ENCODE results near the gene RPL7L1. TPM values are rescaled to one million over a fixed set of nuclear protein-coding genes. Genes with fewer than 3 reads are reported as not detected.

RPL7L1 gene
- total RNA-seq = 10 to 100 TPM; 74.1 to 77.9 TPM

- H3K4me3 Mint-ChIP-seq = peak within 1 kb of the TSS; percentile 100
- peak; percentile 90 for DNase-seq
- peaks cover 27% of the 10 kb centered on the region for H3K36me3 Mint-ChIP-seq (ENCODE audit: low read depth)
- peak; percentile 96 for ATAC-seq
- peak within 1 kb of the TSS; percentile 100 for H3K27ac Mint-ChIP-seq
- POLR2A ChIA-PET = interaction anchor here (0.8 to 3.8 kb wide), 16 partner anchors 11 to 427 kb away, joined by 3 to 48 read pairs (median 4); partner anchors contain the start of genes BICRAL, CNPY3, CUL7 and PEX6
- CTCF ChIA-PET = interaction anchor here (0.7 to 6.5 kb wide), 15 partner anchors 10 to 310 kb away, joined by 3 to 69 read pairs (median 4); partner anchors contain the start of gene TBCC
- H3K9me3 Mint-ChIP-seq (ENCODE audit: insufficient read depth) = no peaks in the 10 kb centered on the region
- H3K4me1 Mint-ChIP-seq (ENCODE audit: low read depth) = peaks cover 25% of the 10 kb centered on the region
- H3K27me3 Mint-ChIP-seq (ENCODE audit: low read depth) = no peaks in the 10 kb centered on the region
Observed at GRCh38 chr6:42879372-42880239, at the start of gene RPL7L1. Gene RPL7L1 (plus strand): TSS chr6:42879616. CDS start chr6:42879911, 295 bp downstream.

DNA sequence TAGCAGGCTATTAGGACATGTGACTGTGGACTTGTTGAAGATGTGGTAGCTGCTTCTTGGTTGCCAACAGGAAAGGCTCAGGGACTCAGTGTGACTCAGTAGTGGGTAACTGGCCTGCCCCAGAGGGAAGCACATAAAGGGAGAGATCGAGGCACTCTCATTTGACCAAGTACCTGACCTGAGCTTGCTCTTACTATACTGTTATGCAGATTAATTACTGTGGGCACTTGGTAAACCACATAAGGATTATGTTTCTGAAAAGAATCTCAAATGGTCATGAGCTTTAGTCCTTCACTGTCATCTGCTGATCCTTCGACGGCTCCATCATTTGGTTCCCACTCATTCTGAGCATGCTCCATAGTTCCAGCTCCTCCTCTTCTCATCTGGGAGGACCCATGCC lies 48.2 kb upstream of the RPL7L1 start:
- H3K36me3 Mint-ChIP-seq (ENCODE audit: low read depth) = peaks cover 33% of the 10 kb centered on the region
- H3K4me1 Mint-ChIP-seq (ENCODE audit: low read depth) = no peaks in the 10 kb centered on the region

GRCh38 chr6:42834056-42834455 lies 45.4 kb upstream of the RPL7L1 start:
- H3K27ac Mint-ChIP-seq = no peak overlapping the region
- POLR2A ChIA-PET = no interaction called here
- peaks cover 22% of the 10 kb centered on the region for H3K36me3 Mint-ChIP-seq (ENCODE audit: low read depth)
- no peaks in the 10 kb centered on the region for H3K9me3 Mint-ChIP-seq (ENCODE audit: insufficient read depth)
- no peak overlapping the region for H3K4me3 Mint-ChIP-seq
- CTCF ChIA-PET = no interaction called here
- H3K4me1 Mint-ChIP-seq (ENCODE audit: low read depth) = no peaks in the 10 kb centered on the region
- ATAC-seq (no peak), DNase-seq (no peak)
- no peaks in the 10 kb centered on the region for H3K27me3 Mint-ChIP-seq (ENCODE audit: low read depth)

More for the DNA sequence above, 48.2 kb upstream of the RPL7L1 start:
- DNase-seq (no peak), ATAC-seq (no peak)
- Mint-ChIP-seq H3K27ac (no peak overlapping the region), H3K27me3 (ENCODE audit: low read depth) (no peaks in the 10 kb centered on the region), H3K9me3 (ENCODE audit: insufficient read depth) (no peaks in the 10 kb centered on the region), H3K4me3 (no peak overlapping the region)
- ChIA-PET POLR2A (interaction anchor here (0.6 to 1.8 kb wide), 5 partner anchors 18 to 70 kb away, joined by 3 to 4 read pairs (median 4); no protein-coding TSS in a partner anchor), CTCF (interaction anchor here (1.3 kb wide), 1 partner anchor 162 kb away, joined by 3 read pairs; no protein-coding TSS in a partner anchor)

DNA sequence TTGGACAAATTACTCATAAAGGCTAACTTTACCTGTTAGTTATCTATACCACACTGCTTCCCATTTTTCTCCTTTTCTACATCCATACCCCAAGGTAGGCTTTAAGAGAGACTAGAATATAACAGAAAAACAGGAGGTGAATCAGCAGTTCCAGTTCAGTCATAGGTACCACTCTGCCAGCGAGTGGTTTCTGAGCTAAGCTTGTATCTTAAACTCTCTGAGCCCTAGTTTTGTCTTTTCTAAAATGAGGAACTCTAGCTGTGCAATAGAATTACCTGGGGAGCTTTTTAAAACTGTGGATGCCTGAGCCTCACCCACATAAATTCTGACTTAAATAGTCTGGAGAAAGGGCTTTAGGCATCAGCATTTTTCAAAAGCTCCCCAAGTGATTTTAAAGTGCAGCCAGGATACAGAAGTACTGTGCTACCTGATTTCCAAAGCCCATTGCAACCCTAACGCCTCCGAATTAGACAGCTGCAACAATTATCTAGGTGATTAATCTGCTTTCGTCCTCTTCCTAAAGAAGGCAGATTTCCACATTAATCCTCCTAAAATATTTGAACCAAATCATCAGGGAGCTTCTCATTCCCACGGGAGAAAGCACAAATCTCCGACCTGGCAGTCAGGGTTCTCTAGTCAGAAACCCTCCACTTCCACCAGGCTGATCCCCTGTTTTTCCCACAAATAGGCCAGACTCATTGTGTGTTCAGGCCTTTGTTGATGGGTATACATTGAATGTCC lies 37.4 kb upstream of the RPL7L1 start:
- ATAC-seq (no peak), DNase-seq (no peak)
- no peaks in the 10 kb centered on the region for H3K9me3 Mint-ChIP-seq (ENCODE audit: insufficient read depth)
- H3K27ac Mint-ChIP-seq = no peak overlapping the region
- no peak overlapping the region for H3K4me3 Mint-ChIP-seq
- peaks cover 8% of the 10 kb centered on the region for H3K36me3 Mint-ChIP-seq (ENCODE audit: low read depth)
- ChIA-PET CTCF (interaction anchor here (0.7 to 0.9 kb wide), 2 partner anchors 35 to 737 kb away, joined by 3 read pairs; no protein-coding TSS in a partner anchor), POLR2A (no interaction called here)
- H3K4me1 Mint-ChIP-seq (ENCODE audit: low read depth) = no peaks in the 10 kb centered on the region
- no peaks in the 10 kb centered on the region for H3K27me3 Mint-ChIP-seq (ENCODE audit: low read depth)

GRCh38 chr6:42845327-42845694 lies 34.1 kb upstream of the RPL7L1 start:
- CTCF ChIA-PET = interaction anchor here (1.1 kb wide), 1 partner anchor 118 kb away, joined by 4 read pairs; no protein-coding TSS in a partner anchor
- H3K4me1 Mint-ChIP-seq (ENCODE audit: low read depth) = no peaks in the 10 kb centered on the region
- H3K9me3 Mint-ChIP-seq (ENCODE audit: insufficient read depth) = no peaks in the 10 kb centered on the region
- POLR2A ChIA-PET = interaction anchor here (1.0 kb wide), 1 partner anchor 100 kb away, joined by 3 read pairs; the partner anchor contains the start of gene TBCC
- no peak for DNase-seq
- peaks cover 6% of the 10 kb centered on the region for H3K36me3 Mint-ChIP-seq (ENCODE audit: low read depth)
- no peak overlapping the region for H3K27ac Mint-ChIP-seq
- H3K4me3 Mint-ChIP-seq = no peak overlapping the region
- no peak for ATAC-seq
- H3K27me3 Mint-ChIP-seq (ENCODE audit: low read depth) = no peaks in the 10 kb centered on the region

DNA sequence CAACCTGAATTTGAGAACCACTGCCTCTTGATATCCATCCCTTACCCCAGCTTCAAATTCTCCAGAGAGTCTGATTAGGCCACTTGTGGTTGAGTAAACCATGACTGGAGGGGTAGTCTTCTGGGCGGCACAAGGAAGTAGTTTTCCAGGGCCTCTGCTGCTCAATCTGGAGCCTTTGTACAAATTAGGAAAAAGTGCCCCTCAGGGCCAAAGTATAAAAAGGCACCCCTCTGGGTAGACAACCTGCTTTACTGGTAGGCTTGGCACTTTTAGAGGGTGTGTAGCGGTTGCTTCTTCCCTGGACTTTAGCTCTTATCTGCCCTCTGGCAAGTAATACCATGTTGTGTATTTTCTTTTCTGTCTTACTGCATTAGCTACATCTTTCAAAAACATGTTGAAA lies 32.9 kb upstream of the RPL7L1 start:
- POLR2A ChIA-PET = no interaction called here
- no peak for ATAC-seq
- H3K27me3 Mint-ChIP-seq (ENCODE audit: low read depth) = no peaks in the 10 kb centered on the region
- CTCF ChIA-PET = interaction anchor here (1.1 kb wide), 1 partner anchor 120 kb away, joined by 3 read pairs; no protein-coding TSS in a partner anchor
- H3K4me3 Mint-ChIP-seq = no peak overlapping the region
- H3K4me1 Mint-ChIP-seq (ENCODE audit: low read depth) = no peaks in the 10 kb centered on the region
- H3K36me3 Mint-ChIP-seq (ENCODE audit: low read depth) = peaks cover 6% of the 10 kb centered on the region
- DNase-seq = no peak
- no peaks in the 10 kb centered on the region for H3K9me3 Mint-ChIP-seq (ENCODE audit: insufficient read depth)
- no peak overlapping the region for H3K27ac Mint-ChIP-seq

DNA sequence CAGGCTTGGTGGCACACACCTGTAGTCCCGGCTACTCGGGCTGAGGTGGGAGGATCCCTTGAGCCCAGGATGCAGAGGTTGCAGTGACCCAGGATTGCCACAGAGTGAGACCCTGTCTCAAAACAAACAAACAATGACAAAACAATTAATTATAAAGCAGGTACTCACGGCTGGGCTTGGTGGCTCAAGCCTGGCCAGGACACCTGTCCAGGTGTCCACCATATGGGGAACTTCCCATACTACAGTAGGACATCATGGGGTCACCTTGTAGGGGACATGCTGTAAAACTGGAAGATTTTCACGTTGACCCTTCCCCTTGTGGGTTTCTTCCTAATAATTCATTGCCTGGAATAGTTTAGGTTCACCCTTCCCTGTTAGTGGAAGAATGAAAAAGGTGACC lies 30.7 kb upstream of the RPL7L1 start:
- ATAC-seq = no peak
- Mint-ChIP-seq H3K9me3 (ENCODE audit: insufficient read depth) (no peaks in the 10 kb centered on the region), H3K4me1 (ENCODE audit: low read depth) (no peaks in the 10 kb centered on the region), H3K4me3 (no peak overlapping the region), H3K27ac (no peak overlapping the region), H3K36me3 (ENCODE audit: low read depth) (peaks cover 6% of the 10 kb centered on the region), H3K27me3 (ENCODE audit: low read depth) (no peaks in the 10 kb centered on the region)
- ChIA-PET POLR2A (interaction anchor here (0.6 kb wide), 1 partner anchor 17 kb away, joined by 3 read pairs; no protein-coding TSS in a partner anchor), CTCF (no interaction called here)
- no peak for DNase-seq

GRCh38 chr6:42851599-42851998 lies 27.8 kb upstream of the RPL7L1 start:
- no peaks in the 10 kb centered on the region for H3K4me1 Mint-ChIP-seq (ENCODE audit: low read depth)
- H3K4me3 Mint-ChIP-seq = no peak overlapping the region
- H3K36me3 Mint-ChIP-seq (ENCODE audit: low read depth) = peaks cover 5% of the 10 kb centered on the region
- peak overlapping the region; percentile 34 for H3K27ac Mint-ChIP-seq
- H3K9me3 Mint-ChIP-seq (ENCODE audit: insufficient read depth) = no peaks in the 10 kb centered on the region
- no peak for ATAC-seq
- DNase-seq = no peak
- H3K27me3 Mint-ChIP-seq (ENCODE audit: low read depth) = no peaks in the 10 kb centered on the region
- POLR2A ChIA-PET = no interaction called here
- CTCF ChIA-PET = no interaction called here

GRCh38 chr6:42860036-42860435 lies 19.4 kb upstream of the RPL7L1 start:
- Mint-ChIP-seq H3K9me3 (ENCODE audit: insufficient read depth) (no peaks in the 10 kb centered on the region), H3K27ac (no peak overlapping the region), H3K27me3 (ENCODE audit: low read depth) (no peaks in the 10 kb centered on the region), H3K4me1 (ENCODE audit: low read depth) (no peaks in the 10 kb centered on the region), H3K36me3 (ENCODE audit: low read depth) (peaks cover 38% of the 10 kb centered on the region), H3K4me3 (no peak overlapping the region)
- ATAC-seq (no peak), DNase-seq (no peak)
- ChIA-PET POLR2A (interaction anchor here (1.1 kb wide), 1 partner anchor 29 kb away, joined by 4 read pairs; no protein-coding TSS in a partner anchor), CTCF (no interaction called here)

DNA sequence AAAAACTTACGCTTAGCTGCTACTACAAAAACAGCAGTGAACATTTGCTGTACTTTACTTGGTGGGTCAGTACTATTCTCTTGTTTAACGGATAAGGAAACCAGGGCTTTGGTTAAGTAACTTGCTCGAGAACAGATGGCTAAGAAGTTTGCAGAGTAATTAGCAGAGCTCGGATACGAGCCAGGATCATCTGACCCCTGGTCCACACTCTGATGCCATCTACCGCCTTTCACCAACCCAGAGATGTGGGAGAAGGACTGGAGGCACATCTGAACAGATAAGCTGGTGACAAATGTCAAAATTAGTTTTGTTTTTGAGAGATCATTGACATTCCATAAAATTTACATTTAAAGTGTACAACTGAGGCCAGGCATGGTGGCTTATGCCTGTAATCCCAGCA lies 18.9 kb upstream of the RPL7L1 start:
- ATAC-seq (no peak), DNase-seq (no peak)
- H3K9me3 Mint-ChIP-seq (ENCODE audit: insufficient read depth) = no peaks in the 10 kb centered on the region
- no peaks in the 10 kb centered on the region for H3K4me1 Mint-ChIP-seq (ENCODE audit: low read depth)
- H3K4me3 Mint-ChIP-seq = no peak overlapping the region
- ChIA-PET POLR2A (no interaction called here), CTCF (no interaction called here)
- H3K36me3 Mint-ChIP-seq (ENCODE audit: low read depth) = peaks cover 39% of the 10 kb centered on the region
- no peaks in the 10 kb centered on the region for H3K27me3 Mint-ChIP-seq (ENCODE audit: low read depth)
- H3K27ac Mint-ChIP-seq = no peak overlapping the region

GRCh38 chr6:42864602-42865001 lies 14.8 kb upstream of the RPL7L1 start:
- DNase-seq = no peak
- H3K27me3 Mint-ChIP-seq (ENCODE audit: low read depth) = no peaks in the 10 kb centered on the region
- H3K4me1 Mint-ChIP-seq (ENCODE audit: low read depth) = no peaks in the 10 kb centered on the region
- ATAC-seq = no peak
- no peak overlapping the region for H3K4me3 Mint-ChIP-seq
- no peak overlapping the region for H3K27ac Mint-ChIP-seq
- no peaks in the 10 kb centered on the region for H3K9me3 Mint-ChIP-seq (ENCODE audit: insufficient read depth)
- POLR2A ChIA-PET = interaction anchor here (0.6 kb wide), 1 partner anchor 145 kb away, joined by 4 read pairs; no protein-coding TSS in a partner anchor
- H3K36me3 Mint-ChIP-seq (ENCODE audit: low read depth) = peaks cover 42% of the 10 kb centered on the region
- CTCF ChIA-PET = no interaction called here

All from activated CD8-positive, alpha-beta T cell treated with anti-CD3 and anti-CD28 coated beads, Interleukin-2, amount 10 ng/mL, durations not matched to agents 7 days and 5 days (primary cell).